ENCODE data around the gene RBM14.
"Not testable (repeated sequence)": the region's sequence is repeated elsewhere in the genome, so short reads cannot be mapped to it uniquely, and the experiment has no call there.

The RBM14 gene, protein sequence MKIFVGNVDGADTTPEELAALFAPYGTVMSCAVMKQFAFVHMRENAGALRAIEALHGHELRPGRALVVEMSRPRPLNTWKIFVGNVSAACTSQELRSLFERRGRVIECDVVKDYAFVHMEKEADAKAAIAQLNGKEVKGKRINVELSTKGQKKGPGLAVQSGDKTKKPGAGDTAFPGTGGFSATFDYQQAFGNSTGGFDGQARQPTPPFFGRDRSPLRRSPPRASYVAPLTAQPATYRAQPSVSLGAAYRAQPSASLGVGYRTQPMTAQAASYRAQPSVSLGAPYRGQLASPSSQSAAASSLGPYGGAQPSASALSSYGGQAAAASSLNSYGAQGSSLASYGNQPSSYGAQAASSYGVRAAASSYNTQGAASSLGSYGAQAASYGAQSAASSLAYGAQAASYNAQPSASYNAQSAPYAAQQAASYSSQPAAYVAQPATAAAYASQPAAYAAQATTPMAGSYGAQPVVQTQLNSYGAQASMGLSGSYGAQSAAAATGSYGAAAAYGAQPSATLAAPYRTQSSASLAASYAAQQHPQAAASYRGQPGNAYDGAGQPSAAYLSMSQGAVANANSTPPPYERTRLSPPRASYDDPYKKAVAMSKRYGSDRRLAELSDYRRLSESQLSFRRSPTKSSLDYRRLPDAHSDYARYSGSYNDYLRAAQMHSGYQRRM

DNA sequence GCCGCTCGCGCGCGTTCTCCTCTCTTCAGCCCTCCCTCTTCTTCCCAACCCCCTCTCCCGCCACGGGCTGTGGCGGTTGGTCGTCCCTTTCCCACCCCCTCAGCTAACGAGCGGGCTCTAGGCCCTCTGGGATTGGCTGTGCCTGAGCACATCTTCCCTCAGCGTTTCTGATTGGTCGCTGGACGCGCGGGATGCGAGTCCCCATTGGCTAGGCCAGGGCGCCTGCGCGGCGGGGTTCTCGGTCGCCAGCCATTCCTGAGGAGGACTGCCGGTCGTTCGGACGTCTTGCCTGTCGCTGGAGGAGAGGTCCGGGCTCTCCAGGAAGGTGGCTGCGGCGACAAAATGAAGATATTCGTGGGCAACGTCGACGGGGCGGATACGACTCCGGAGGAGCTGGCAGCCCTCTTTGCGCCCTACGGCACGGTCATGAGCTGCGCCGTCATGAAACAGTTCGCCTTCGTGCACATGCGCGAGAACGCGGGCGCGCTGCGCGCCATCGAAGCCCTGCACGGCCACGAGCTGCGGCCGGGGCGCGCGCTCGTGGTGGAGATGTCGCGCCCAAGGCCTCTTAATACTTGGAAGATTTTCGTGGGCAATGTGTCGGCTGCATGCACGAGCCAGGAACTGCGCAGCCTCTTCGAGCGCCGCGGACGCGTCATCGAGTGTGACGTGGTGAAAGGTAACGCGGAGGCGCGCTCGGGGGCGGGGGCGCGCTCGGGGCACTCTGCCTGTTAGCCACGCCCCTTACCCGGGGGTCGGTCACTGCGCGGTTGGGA, at the start of gene RBM14:
Gene RBM14 (plus strand): TSS at position 252 of the 776 bp plus-strand sequence. CDS start 91 bp downstream, at position 343.
- no peak for FAIRE-seq

GRCh38 chr11:66567787-66568123, 48.7 kb upstream of the RBM14 start:
- no peak for FAIRE-seq

DNA sequence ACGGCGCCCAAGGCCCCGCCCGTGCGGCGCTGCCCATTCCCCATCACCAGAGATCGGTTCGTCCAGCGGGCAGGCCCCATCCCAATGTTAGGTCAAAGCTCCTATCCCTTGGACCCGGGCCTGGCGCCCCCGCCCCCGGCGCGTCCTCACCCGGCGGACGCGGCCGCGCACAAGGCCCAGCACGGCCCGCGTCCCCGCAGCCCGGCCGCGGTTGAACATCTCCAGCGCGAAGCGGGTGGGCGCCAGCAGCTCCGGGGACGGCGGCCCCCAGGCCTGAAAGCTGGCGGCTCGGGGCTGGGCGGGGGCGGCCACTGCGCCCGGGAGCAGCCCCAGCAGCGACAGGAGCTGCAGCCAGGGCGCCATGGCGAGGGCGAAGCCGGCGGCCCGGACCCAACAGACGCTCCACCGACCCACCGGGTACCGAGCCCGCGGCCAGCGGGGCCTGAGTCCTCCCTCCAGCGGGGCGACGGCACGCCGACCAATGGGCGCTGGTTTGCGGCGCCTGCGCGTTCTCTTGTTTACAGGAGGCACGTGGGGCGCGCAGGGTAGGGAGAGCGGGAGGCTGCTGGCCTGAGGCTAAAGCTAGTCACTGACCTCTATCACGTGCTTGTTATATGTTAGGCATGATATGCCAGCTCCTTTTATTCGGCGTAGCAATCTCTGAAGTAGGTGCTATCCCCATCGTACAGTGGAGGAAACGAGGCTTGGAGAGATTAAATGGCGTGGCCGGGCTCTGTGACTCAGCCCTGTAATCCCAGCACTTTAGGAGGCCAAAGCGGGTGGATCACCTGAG, 48.1 kb upstream of the RBM14 start, which contains the start of gene CTSF:
Gene CTSF (minus strand): TSS at position 483 of the 793 bp plus-strand sequence. CDS start 120 bp downstream, at position 363.
- no peak for FAIRE-seq

DNA sequence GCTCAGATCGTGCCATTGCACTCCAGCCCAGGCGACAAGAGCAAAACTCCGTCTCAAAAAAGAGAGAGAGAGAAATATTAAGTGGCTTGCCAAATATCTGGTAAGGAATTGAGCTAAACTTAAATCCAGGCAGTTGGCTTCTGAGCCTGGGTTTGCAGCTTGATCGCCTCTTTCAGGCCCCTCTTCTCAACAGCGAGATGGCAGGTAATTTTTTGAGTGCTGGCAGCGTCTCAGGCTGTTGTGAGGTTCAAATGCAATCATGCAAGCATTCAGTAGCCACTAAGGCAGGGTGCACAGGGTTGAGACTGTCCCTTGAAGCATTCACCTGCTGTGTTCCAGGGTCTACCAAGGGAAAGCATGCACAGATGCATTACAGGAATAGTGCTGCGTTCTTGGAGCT, 47.4 kb upstream of the RBM14 start:
- FAIRE-seq: no peak

DNA sequence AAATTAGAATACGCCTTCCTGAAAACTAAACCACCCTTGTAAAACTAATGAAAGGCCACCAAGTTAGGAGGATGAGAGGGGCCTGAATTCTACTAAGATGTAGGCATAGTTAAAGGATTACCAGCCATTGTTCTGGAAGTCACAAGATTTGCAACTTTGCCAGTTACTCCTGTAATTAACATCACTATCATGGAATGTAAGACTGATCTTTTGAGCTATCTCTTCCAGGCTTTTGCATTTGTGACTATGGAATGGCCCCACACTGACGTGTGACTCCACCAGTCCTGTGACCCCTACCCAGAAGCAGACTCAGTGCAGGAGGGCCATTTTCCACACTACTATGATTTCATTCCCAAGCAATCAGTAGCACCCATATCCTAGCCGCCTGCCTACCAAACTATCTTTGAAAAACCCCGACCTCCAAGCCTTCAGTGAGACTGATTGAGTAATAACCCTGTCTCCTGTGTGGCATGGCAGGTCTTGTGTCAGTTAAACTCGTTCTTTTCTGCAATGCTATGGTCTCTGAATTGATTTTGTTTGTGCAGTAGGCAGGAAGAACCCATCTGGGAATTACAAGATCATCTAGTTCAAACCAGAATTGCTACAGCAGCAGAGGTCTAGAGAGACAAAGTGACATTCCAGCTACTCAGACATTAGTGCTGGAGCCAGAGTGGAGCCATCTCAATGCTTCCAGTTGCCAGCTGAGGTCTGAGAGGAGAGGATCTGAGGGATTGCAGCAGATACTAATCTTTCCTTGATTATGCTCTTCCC, 46.2 kb upstream of the RBM14 start:
- no peak for FAIRE-seq

DNA sequence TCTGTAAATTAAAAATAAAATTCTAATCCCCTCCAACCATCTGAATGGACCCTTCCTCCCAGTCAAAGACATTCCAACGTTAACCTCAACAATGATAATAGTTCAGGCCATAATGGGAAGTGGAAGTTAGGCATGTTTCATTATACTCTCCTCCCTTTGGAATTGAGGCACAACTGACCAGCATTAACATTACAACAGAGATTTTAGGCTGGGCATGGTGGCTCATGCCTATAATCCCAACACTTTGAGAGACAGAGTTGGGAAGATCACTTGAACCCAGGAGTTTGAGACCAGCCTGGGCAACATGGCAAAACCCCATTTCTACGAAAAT, 45.6 kb upstream of the RBM14 start:
- no peak for FAIRE-seq

DNA sequence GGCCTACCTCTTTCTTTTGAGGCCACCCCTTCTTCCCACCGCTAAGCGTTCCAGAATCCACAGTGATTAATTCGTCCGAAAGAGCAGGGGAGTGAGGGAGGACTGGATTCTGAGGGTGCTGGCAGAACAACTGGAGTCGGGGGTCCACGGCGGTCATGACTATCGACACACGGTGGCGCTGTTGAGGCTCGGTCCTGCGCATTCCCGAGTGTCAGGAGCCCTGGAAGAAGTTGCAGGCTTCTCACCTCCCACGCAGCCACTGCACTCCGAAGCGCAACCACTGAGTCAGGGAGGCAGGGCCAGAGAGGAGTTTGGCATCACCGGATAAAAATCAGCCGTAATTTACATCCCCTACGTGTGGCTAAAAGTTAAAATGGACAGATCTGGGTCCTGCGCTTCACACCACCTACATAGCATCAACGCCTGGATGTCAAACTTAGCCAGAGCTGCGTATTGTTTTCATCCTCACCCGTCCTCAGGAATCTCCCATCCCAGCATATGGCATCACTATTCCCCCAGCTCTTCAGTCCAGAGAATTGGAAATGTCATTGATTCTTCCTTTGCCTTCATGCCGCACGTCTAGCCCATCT, 37.3 kb upstream of the RBM14 start:
- FAIRE-seq: no peak

- FAIRE-seq: no peak
Observed at GRCh38 chr11:66580803-66581202, 35.6 kb upstream of the RBM14 start.

- no peak for FAIRE-seq
Observed at GRCh38 chr11:66581261-66581660, 35.2 kb upstream of the RBM14 start.

- not testable (repeated sequence) for FAIRE-seq
Observed at GRCh38 chr11:66582565-66583147, 33.8 kb upstream of the RBM14 start.

- not testable (repeated sequence) for FAIRE-seq
Observed at GRCh38 chr11:66585447-66585846, 31.0 kb upstream of the RBM14 start.

- FAIRE-seq: no peak
Observed at GRCh38 chr11:66586136-66586535, 30.3 kb upstream of the RBM14 start.

DNA sequence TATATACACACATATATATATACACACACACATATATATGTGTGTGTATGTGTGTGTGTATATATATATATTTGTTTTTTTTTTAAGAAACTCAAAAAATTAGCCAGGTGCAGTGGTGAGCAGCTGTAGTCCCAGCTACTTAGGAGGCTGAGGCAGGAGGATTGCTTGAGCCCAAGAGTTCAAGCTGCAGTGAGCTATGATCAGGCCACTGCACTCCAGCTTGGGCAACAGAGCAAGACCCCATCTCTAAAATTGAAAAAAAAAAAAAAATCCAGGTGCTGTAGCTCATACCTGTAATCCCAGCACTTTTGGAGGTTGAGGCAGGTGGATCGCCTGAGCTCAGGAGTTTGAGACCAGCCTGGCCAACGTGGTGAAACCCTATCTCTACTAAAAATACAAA, 27.1 kb upstream of the RBM14 start:
- FAIRE-seq: not testable (repeated sequence)

DNA sequence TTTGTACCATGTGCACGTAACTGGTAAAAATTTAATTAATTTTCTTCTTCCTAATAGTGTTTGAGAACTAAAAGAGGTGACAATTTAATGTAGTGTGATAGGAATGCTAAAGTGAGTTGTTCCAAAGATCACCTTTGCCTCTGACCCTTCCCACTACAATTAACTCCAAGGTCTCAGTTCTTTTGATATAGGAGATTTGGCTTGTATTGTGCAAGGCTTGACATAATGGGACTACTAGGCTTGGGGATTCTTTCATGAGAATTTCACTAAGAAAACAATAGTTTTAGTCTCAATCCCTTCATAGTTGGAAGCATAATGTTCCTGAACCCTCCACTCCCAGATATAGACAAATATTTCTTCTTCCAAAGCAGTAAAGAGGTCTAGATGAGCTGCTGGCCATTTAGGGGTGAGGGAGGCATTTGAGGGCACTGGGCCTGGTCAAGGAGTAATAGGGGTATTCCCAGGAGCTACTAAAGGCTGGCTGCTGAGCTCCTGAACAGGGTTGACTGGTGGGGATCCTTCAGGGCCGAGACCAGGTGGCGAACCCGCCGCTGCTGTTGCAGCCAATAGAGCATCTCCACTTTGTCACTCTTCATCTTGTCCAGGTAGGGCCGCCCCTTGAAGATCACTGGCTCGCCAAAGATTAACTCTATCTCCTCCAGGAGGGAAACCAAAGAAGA, 26.3 kb upstream of the RBM14 start:
- no peak for FAIRE-seq

DNA sequence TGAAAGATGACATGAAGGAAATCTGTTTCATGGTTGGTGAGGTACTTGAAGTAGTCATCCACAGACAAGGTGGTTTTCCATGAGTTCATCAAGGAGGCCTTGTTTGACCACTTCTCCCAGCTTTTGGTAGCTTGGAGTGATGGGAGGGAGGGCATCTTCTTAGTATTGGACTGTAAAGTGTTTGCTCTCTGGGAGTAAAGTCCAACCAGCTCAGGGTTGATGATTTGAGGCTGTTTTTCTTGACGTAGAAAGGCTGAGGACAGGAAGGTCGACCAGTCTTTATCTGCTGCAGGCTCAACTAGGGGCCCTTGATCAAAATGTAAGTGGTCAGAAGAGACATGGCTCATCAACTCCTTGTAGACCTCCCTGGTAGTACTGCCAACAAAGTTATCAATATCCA, 25.3 kb upstream of the RBM14 start:
- no peak for FAIRE-seq

DNA sequence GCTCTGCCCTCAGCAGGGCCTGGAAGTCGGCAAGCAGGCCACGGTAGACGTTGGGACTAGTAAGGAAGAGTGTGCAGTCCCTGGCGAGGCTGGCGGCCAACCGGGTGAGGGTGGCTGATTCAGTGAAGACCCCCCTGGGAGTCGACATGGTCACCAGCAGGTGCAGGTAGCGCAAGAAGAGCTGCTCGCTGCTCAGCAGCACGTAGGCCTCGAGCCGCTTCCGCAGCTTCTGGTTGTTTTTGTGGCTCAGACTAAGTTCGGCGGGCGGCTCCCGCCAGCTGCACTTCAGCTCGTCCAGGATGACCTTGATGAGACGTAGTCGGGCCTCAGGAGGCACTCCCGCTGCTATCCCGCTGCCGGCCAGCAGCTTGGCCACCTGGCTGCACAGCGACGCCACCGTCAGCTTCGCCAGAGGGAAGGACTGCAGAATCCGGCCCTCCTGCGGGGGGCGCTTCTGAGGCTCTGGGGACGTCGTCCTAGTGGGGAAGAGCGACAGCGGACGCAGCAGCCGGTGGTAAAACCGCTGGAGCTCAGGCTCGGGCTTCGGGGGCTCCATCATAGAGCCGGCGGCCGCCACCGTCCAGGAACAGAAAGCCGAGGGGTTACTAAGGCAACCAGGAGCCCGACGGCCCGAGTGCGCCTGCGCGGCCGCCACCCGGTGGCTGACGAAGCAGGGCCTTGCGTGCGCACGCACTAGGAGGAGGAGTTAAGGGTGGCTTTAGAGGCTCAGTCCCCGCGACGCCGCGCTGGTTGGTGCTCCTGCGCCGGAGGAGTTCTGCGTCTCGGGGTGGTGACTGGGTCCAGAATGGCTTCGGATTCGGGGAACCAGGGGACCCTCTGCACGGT, 23.8 kb upstream of the RBM14 start, which contains the start of the genes CCDC87 and CCS:
Gene CCDC87 (minus strand): TSS at position 607 of the 846 bp plus-strand sequence. CDS start 48 bp downstream, at position 559.
Gene CCS (plus strand): TSS at position 729 of the 846 bp plus-strand sequence. CDS start 77 bp downstream, at position 806.
- no peak for FAIRE-seq

- FAIRE-seq: no peak
Observed at GRCh38 chr11:66593303-66593635, 23.2 kb upstream of the RBM14 start.

GRCh38 chr11:66593650-66594049, 22.8 kb upstream of the RBM14 start:
- FAIRE-seq: no peak

DNA sequence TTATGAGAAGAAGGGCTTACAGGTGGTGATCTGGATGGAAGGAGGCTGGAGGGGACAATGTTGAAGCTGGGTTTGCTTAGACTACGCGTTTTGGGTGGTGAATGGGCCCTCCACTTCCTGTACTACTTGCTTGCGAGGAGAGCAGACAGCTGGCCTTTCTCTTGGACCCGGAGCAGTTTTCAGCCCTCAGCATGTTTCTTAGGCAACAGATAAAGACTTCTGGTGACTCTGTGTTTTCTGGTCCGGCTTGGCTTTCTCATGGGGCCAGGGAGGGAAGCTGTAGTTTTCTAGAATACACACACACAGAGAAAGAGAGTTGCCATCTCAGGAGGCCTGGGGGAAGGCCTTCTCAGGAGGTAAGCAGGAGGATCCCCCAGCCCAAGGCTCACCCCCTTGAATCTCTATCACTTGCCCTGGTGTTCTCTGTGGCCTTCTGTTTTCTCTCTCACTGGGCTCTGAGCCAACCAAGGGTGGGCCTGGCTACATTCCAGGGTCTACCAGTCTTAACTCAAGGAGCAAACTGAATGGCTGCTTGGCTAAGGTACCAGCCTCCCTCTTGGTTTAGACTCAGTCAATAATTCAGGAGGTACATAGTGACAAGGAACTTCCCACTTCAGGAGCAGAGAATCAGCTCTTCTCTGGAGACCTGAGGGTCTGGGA, 21.1 kb upstream of the RBM14 start:
- no peak for FAIRE-seq
